H1 (cell line): ENCODE measurements around the gene BMERB1. TPM values are rescaled to one million over a fixed set of nuclear protein-coding genes. Genes with fewer than 3 reads are reported as not detected.
A peak's percentile ranks its signal among the peaks of the same experiment; 100 is the strongest.
"Not testable (repeated sequence)": the region's sequence is repeated elsewhere in the genome, so short reads cannot be mapped to it uniquely, and the experiment has no call there.

Experiments
- CTCF ChIA-PET: fragments of 300-600 bp; sonication (Branson Sonifier 250); formaldehyde crosslinking; loops from one replicate; lab custom pipeline; 2021; ENCODE audit not compliant: partially characterized antibody; lab: Charles Lee
- POLR2A ChIA-PET: fragments of 300-600 bp; sonication (Branson Sonifier 250); formaldehyde crosslinking; loops from one replicate; lab custom pipeline; 2021; ENCODE audit warnings: inconsistent platforms; ENCODE audit not compliant: partially characterized antibody; lab: Charles Lee
- DNase-seq, 2 experiments: peaks; one replicate each; pipeline versions ENCODE4 v3.0.0 to v3.0.0-alpha.2; 2010 to 2022; ENCODE audit warnings: low spot score in 2 of 2, low read depth in 1 of 2, mixed read lengths in 1 of 2
- FAIRE-seq: peaks from 2 replicates; lab custom pipeline; 2011; peaks lifted over from hg19 to GRCh38; lab: Jason Lieb, UNC
- H2AFZ ChIP-seq: 2 replicates; pipeline ENCODE4 v1.8.1; 2012; ENCODE audit warnings: low read length, inconsistent platforms
- H2AK5ac ChIP-seq: 2 replicates; pipeline ENCODE4 v1.6.1; 2013; ENCODE audit warnings: low read depth, low read length
- H2BK120ac ChIP-seq: replicated peaks from 2 replicates; pipeline ENCODE3; 2013; ENCODE audit warnings: low read depth, low read length, inconsistent platforms
- H2BK12ac ChIP-seq: 2 replicates; pipeline ENCODE4 v1.6.1; 2013; ENCODE audit warnings: low read depth, low read length
- H2BK15ac ChIP-seq: 2 replicates; pipeline ENCODE4 v1.6.1; 2013; ENCODE audit warnings: low read length
- H2BK20ac ChIP-seq: 2 replicates; pipeline ENCODE4 v1.6.1; 2013; ENCODE audit warnings: low read length
- H2BK5ac ChIP-seq: 2 replicates; pipeline ENCODE4 v1.6.1; 2013; ENCODE audit warnings: low read depth, low read length
- H3K14ac ChIP-seq: 2 replicates; pipeline ENCODE4 v1.6.1; 2013; ENCODE audit warnings: inconsistent platforms; ENCODE audit not compliant: insufficient read length
- H3K18ac ChIP-seq: 2 replicates; pipeline ENCODE4 v1.6.1; 2013; ENCODE audit warnings: low read length; ENCODE audit errors: extremely low read depth
- H3K23ac ChIP-seq: 2 replicates; pipeline ENCODE4 v1.6.1; 2013; ENCODE audit warnings: inconsistent platforms; ENCODE audit not compliant: insufficient read length
- H3K23me2 ChIP-seq: 2 replicates; pipeline ENCODE4 v1.6.1; 2013; ENCODE audit warnings: low read depth, low read length
- H3K27ac ChIP-seq: 2 replicates; pipeline ENCODE4 v1.6.1; 2011; ENCODE audit warnings: low read depth, low read length, inconsistent platforms
- H3K27me3 ChIP-seq, 4 experiments: replicated peaks in 1 of 4; 1 replicate in 1 of 4; 2 replicates in 3 of 4; pipeline versions ENCODE4 v1.6.1 to v1.8.1; 2011 to 2013; ENCODE audit warnings: low read length in 3 of 4, mild to moderate bottlenecking in 3 of 4, inconsistent platforms in 2 of 4, mixed read lengths in 2 of 4, moderate library complexity in 1 of 4; ENCODE audit not compliant: control insufficient read depth in 3 of 4, insufficient read depth in 3 of 4; ENCODE audit errors: extremely low read depth in 1 of 4
- H3K36me3 ChIP-seq, 4 experiments: 2 replicates each; pipeline versions ENCODE4 v1.6.1 to v1.8.1; 2011 to 2013; ENCODE audit warnings: mild to moderate bottlenecking in 4 of 4, low read length in 3 of 4, moderate library complexity in 2 of 4, control low read depth in 1 of 4, inconsistent platforms in 1 of 4; ENCODE audit not compliant: insufficient read depth in 4 of 4, control insufficient read depth in 2 of 4
- H3K4ac ChIP-seq: replicated peaks from 2 replicates; pipeline ENCODE3; 2013; ENCODE audit warnings: low read length, low read depth, mixed read lengths, inconsistent platforms; ENCODE audit not compliant: insufficient read length
- H3K4me1 ChIP-seq, 4 experiments: replicated peaks in 1 of 4; 1 replicate in 1 of 4; 2 replicates in 3 of 4; pipeline versions ENCODE4 v1.6.1 to v1.8.1; 2011 to 2013; ENCODE audit warnings: low read length in 3 of 4, inconsistent platforms in 2 of 4, mixed read lengths in 1 of 4; ENCODE audit not compliant: insufficient read depth in 4 of 4, control insufficient read depth in 3 of 4
- H3K4me2 ChIP-seq, 2 experiments: 2 replicates each; pipeline versions ENCODE4 v1.6.1 to v1.8.1; 2011 to 2013; ENCODE audit warnings: low read depth in 2 of 2, low read length in 2 of 2, control low read depth in 1 of 2, inconsistent platforms in 1 of 2, mild to moderate bottlenecking in 1 of 2; ENCODE audit not compliant: insufficient read depth in 1 of 2
- H3K4me3 ChIP-seq, 4 experiments: fragments of 200-600, 300-600 bp in 1 of 4; sonication (generic), shearing (Covaris generic), sonication (Bioruptor Twin) in 1 of 4; 2 replicates each; pipeline versions ENCODE4 v1.5.1 to v1.8.1; 2011 to 2016; ENCODE audit warnings: low read length in 4 of 4, low read depth in 3 of 4, control low read depth in 2 of 4, inconsistent platforms in 2 of 4, mild to moderate bottlenecking in 2 of 4, mixed read lengths in 1 of 4, moderate library complexity in 1 of 4; ENCODE audit not compliant: insufficient read depth in 2 of 4; ENCODE audit errors: extremely low read depth in 1 of 4
- H3K56ac ChIP-seq: replicated peaks from 2 replicates; pipeline ENCODE3; 2013; ENCODE audit warnings: low read depth, mild to moderate bottlenecking, mixed read lengths, low read length, inconsistent platforms; ENCODE audit not compliant: insufficient read length
- H3K79me1 ChIP-seq: 2 replicates; pipeline ENCODE4 v1.6.1; 2013; ENCODE audit warnings: low read depth, low read length, control low read depth
- H3K79me2 ChIP-seq, 2 experiments: 2 replicates each; pipeline versions ENCODE4 v1.6.1 to v1.8.1; 2012 to 2013; ENCODE audit warnings: low read length in 2 of 2, mild to moderate bottlenecking in 2 of 2, inconsistent platforms in 1 of 2; ENCODE audit not compliant: insufficient read depth in 2 of 2, control insufficient read depth in 1 of 2
- H3K9ac ChIP-seq, 4 experiments: replicated peaks in 1 of 4; 1 replicate in 1 of 4; 2 replicates in 3 of 4; pipeline versions ENCODE4 v1.6.1 to v1.8.1; 2011 to 2013; ENCODE audit warnings: low read depth in 3 of 4, low read length in 3 of 4, control low read depth in 2 of 4, mild to moderate bottlenecking in 2 of 4, moderate library complexity in 2 of 4, inconsistent platforms in 1 of 4; ENCODE audit errors: extremely low read depth in 1 of 4
- H3K9me3 ChIP-seq, 2 experiments: 2 replicates each; pipeline versions ENCODE4 v1.6.1 to v1.8.1; 2012 to 2013; ENCODE audit warnings: mild to moderate bottlenecking in 2 of 2, moderate library complexity in 2 of 2, control low read depth in 1 of 2, inconsistent platforms in 1 of 2, low read depth in 1 of 2, low read length in 1 of 2, mixed read lengths in 1 of 2; ENCODE audit not compliant: insufficient read depth in 2 of 2
- H4K20me1 ChIP-seq, 2 experiments: replicated peaks in 1 of 2; 2 replicates each; pipeline versions ENCODE3 to v1.8.1; 2011 to 2013; ENCODE audit warnings: inconsistent platforms in 2 of 2, low read length in 2 of 2, mild to moderate bottlenecking in 1 of 2; ENCODE audit not compliant: insufficient read depth in 2 of 2, control insufficient read depth in 1 of 2
- H4K5ac ChIP-seq: 2 replicates; pipeline ENCODE4 v1.6.1; 2013; ENCODE audit warnings: low read length, low read depth, mixed read lengths, inconsistent platforms; ENCODE audit not compliant: insufficient read length
- H4K8ac ChIP-seq: 2 replicates; pipeline ENCODE4 v1.8.0; 2013; ENCODE audit warnings: mild to moderate bottlenecking, moderate library complexity, low read length, inconsistent platforms; ENCODE audit not compliant: insufficient read depth; ENCODE audit errors: extremely low read depth
- H4K91ac ChIP-seq: replicated peaks from 2 replicates; pipeline ENCODE3; 2013; ENCODE audit warnings: low read length, mixed read lengths, inconsistent platforms; ENCODE audit not compliant: insufficient read length
- WGBS, 2 experiments: shearing (Covaris generic) in 1 of 2; methylation state at CpG; one replicate each; pipeline versions ENCODE4 v1.1.6 to v1.1.7; 2013 to 2015; ENCODE audit warnings: low lambda C conversion rate in 2 of 2, mixed read lengths in 2 of 2, inconsistent platforms in 1 of 2, low coverage in 1 of 2, missing lambda C conversion rate in 1 of 2; ENCODE audit not compliant: insufficient replicate concordance in 2 of 2, insufficient coverage in 1 of 2, insufficient read length in 1 of 2; ENCODE audit errors: extremely low coverage in 1 of 2, missing lambda C conversion rate in 1 of 2; 5-methylcytosine and 5-hydroxymethylcytosine counted together
- polyA plus RNA-seq, 7 experiments: library from polyadenylated mRNA; depleted of rRNA in 3 of 7; stranded (reverse) in 5 of 7; unstranded in 2 of 7; fragments of >200 nt in 5 of 7; fragments of 200-250 nt in 2 of 7; gene quantifications; 1 replicate in 5 of 7; 2 replicates in 1 of 7; 4 replicates in 1 of 7; pipeline versions ENCODE4 v1.2.1 to v1.2.3, GENCODE V29; 2011 to 2013; ENCODE audit warnings: missing spikeins in 2 of 7, mixed read lengths in 2 of 7
- total RNA-seq: library from RNA; stranded (reverse); fragmentation: NEBNext Ultra II Directional; extraction: Animal tissue kit (Norgen Biotek cat#: 25700); gene quantifications from 2 replicates; pipeline ENCODE4 v1.2.1, GENCODE V29; 2021

Gene BMERB1
- total and polyA plus RNA-seq, 2 of the 8 experiments (the other 6 are each of a cell fraction or from before 2014, with no cell fraction given) = 23.5 to 27.1 TPM

- H3K9ac ChIP-seq, H3K27ac ChIP-seq, H3K14ac ChIP-seq, H3K79me1 ChIP-seq, H3K4me1 ChIP-seq, POLR2A ChIA-PET, H3K36me3 ChIP-seq, H2AK5ac ChIP-seq, H4K91ac ChIP-seq, DNase-seq, H3K23ac ChIP-seq, H2BK20ac ChIP-seq, CTCF ChIA-PET, H3K23me2 ChIP-seq, H4K5ac ChIP-seq, FAIRE-seq, H3K27me3 ChIP-seq, H2BK15ac ChIP-seq, H2AFZ ChIP-seq, H4K8ac ChIP-seq, H3K79me2 ChIP-seq, H3K4ac ChIP-seq, H2BK12ac ChIP-seq, H2BK120ac ChIP-seq, H3K56ac ChIP-seq, H3K18ac ChIP-seq, H4K20me1 ChIP-seq, H3K9me3 ChIP-seq, H2BK5ac ChIP-seq: not testable (repeated sequence)
- 83% methylated on average over 8 of the region's 8 CpGs; no CpG with 5 or more reads in 1 of the 2 experiments for WGBS, 2 experiments
- H3K4me2 ChIP-seq = peak overlapping the region; percentile 40 to 72
- peak overlapping the region; percentile 49 to 80 (median 58); a peak in 4 of 8 replicates for H3K4me3 ChIP-seq
Observed at GRCh38 chr16:15396509-15396829, 37.9 kb upstream of the BMERB1 start.
